ENCODE data around the gene LRMDA.

Gene LRMDA

DNA sequence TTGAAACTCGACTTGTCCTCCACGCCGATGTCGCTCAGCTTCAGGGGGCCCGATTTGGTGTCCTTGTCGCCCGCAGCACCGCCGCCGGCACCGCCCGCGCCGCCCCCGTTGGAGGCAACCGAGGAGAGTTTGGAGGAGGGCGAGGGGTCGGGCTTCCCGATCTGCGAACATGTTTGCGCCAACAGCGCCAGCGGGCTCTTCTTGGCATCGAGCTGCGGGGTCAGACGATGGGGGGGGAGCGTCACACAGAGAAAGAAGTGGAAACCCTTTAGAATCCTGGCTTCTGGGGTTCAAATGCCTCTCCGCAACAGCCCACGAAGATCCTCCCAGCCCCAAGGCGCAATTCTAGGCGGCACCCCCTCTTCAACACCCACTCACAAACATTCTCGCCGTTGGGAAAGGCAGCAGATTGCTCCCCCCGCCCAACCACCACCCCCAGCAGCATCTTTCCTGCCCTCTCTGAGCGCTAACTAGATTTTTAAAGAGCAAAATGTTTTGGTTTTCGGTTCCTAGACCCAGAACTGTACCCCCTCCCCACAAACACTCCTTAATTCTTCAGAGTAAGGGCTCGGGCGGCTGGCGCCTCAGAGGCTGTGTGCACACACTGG, 31.2 kb upstream of the LRMDA start:
- intact Hi-C loops (cut with DNase I; ENCODE audit: low total_unique reads): loop anchor here (1.0 to 5.0 kb wide), 2 partner anchors 262 to 510 kb away; no protein-coding TSS in a partner anchor
- peaks cover 15 to 33% (median 28%) of the 10 kb centered on the region in 3 donors for H3K36me3 ChIP-seq
- TF ChIP-seq CTCF (IDR thresholded peaks at IDR 0.05): no peak
- no peaks in the 10 kb centered on the region for H3K27me3 ChIP-seq
- DNase-seq: no peak
- peak overlapping the region; percentile 93 to 97 for H3K27ac ChIP-seq
- no peaks in the 10 kb centered on the region for H3K9me3 ChIP-seq
- H3K4me1 ChIP-seq: peaks cover 0 to 46% (median 32%) of the 10 kb centered on the region in 4 donors
- peak overlapping the region; percentile 88 to 92 for H3K4me3 ChIP-seq

- peaks cover 0 to 39% (median 28%) of the 10 kb centered on the region in 4 donors for H3K4me1 ChIP-seq
- peak overlapping the region; percentile 93 to 97 for H3K27ac ChIP-seq
- intact Hi-C loops (cut with DNase I; ENCODE audit: low total_unique reads): loop anchor here (1.0 to 5.0 kb wide), 2 partner anchors 261 to 509 kb away; no protein-coding TSS in a partner anchor
- H3K9me3 ChIP-seq: no peaks in the 10 kb centered on the region
- H3K36me3 ChIP-seq: peaks cover 15 to 33% (median 28%) of the 10 kb centered on the region in 3 donors
- no peak for TF ChIP-seq CTCF (IDR thresholded peaks at IDR 0.05)
- DNase-seq: peak; percentile 62 to 84
- no peaks in the 10 kb centered on the region for H3K27me3 ChIP-seq
- H3K4me3 ChIP-seq: peak overlapping the region; percentile 88 to 92
Measured at GRCh38 chr10:75400771-75401568, 30.5 kb upstream of the LRMDA start.

- Histone ChIP-seq H3K36me3 (peaks cover 15 to 25% (median 20%) of the 10 kb centered on the region in 3 donors), H3K4me3 (peak within 1 kb of the TSS; percentile 88 to 92), H3K4me1 (peaks cover 0 to 31% (median 27%) of the 10 kb centered on the region in 4 donors), H3K27me3 (no peaks in the 10 kb centered on the region), H3K9me3 (no peaks in the 10 kb centered on the region), H3K27ac (peak within 1 kb of the TSS; percentile 93 to 97)
- TF ChIP-seq CTCF (IDR thresholded peaks at IDR 0.05): peak; percentile 25 to 53
- peak; percentile 98 to 99 for DNase-seq
- intact Hi-C loops (cut with DNase I; ENCODE audit: low total_unique reads): loop anchor here (5.0 kb wide), 1 partner anchor 260 kb away; no protein-coding TSS in a partner anchor
Measured at GRCh38 chr10:75401569-75402485, 29.6 kb upstream of the LRMDA start, which contains the start of gene ZNF503. ZNF503 (minus strand) TSS chr10:75401764; CDS start chr10:75401419, 345 bp downstream.

DNA sequence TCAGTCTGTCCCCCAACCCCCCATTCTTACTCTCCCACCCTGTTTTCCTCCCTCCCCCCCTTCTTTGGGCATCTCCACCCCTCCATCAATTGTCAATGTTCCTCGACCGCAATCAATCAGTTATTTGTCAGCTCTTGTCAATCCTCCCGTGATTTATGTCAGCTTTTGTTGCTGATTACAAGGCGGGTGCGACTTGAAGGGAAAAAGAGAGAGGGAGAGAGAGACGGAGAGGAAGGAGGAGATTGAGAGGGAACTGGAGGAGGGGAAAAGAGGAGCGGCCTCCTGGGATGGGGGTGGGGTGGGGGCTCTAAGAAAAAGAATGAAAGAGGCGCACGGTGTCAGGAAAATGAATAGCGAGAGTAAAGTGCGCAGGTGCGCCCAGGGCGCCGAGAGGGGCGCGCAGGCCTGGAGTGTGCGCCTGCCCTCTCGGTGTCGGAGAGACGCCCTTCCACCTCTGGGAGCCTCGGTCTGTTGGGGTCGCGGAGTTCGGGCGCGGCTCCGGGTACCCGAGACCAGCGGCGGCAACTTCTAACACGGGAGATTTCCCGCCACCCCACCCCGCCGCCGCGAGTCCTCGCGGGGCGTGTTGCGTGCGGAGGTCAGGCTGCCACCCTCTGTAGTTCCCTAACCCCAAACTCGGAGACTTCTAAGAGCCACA, 28.8 kb upstream of the LRMDA start:
- peaks cover 15 to 17% (median 16%) of the 10 kb centered on the region in 3 donors for H3K36me3 ChIP-seq
- H3K4me1 ChIP-seq: peaks cover 0 to 36% (median 32%) of the 10 kb centered on the region in 4 donors
- intact Hi-C loops (cut with DNase I; ENCODE audit: low total_unique reads): loop anchor here (5.0 kb wide), 1 partner anchor 260 kb away; no protein-coding TSS in a partner anchor
- H3K27ac ChIP-seq: peak overlapping the region; percentile 93 to 97
- peak; percentile 28 to 75 for DNase-seq
- no peaks in the 10 kb centered on the region for H3K27me3 ChIP-seq
- TF ChIP-seq CTCF (IDR thresholded peaks at IDR 0.05): no peak
- no peaks in the 10 kb centered on the region for H3K9me3 ChIP-seq
- H3K4me3 ChIP-seq: peak overlapping the region; percentile 88 to 92

Measured in tibial artery (tissue), 4 donors.